Parathyroid adenoma (tissue), 2 donors: ENCODE measurements around the gene C2CD2.

Source experiments
- H2AFZ ChIP-seq: fragments of 300-600 bp; sonication (generic); one replicate; pipeline ENCODE4 v1.7.0; 2017; ENCODE audit warnings: antibody characterized with exemption, mild to moderate bottlenecking
- H3K27ac ChIP-seq: fragments of 300-600 bp; sonication (generic); one replicate; pipeline ENCODE4 v1.7.0; 2017
- H3K27me3 ChIP-seq: fragments of 300-600 bp; sonication (generic); one replicate; pipeline ENCODE4 v1.7.0; 2017; ENCODE audit warnings: low read length; ENCODE audit not compliant: control insufficient read depth, insufficient read depth
- H3K36me3 ChIP-seq: fragments of 300-600 bp; sonication (generic); one replicate; pipeline ENCODE4 v1.7.0; 2017; ENCODE audit warnings: low read length; ENCODE audit not compliant: control insufficient read depth, insufficient read depth
- H3K4me1 ChIP-seq: fragments of 300-600 bp; sonication (generic); one replicate; pipeline ENCODE4 v1.7.0; 2017; ENCODE audit warnings: control low read depth
- H3K4me2 ChIP-seq: fragments of 300-600 bp; sonication (generic); one replicate; pipeline ENCODE4 v1.7.0; 2017; ENCODE audit warnings: low read length
- H3K4me3 ChIP-seq: fragments of 300-600 bp; sonication (generic); one replicate; pipeline ENCODE4 v1.7.0; 2017; ENCODE audit warnings: low read depth, low read length
- H3K79me2 ChIP-seq: fragments of 300-600 bp; sonication (generic); one replicate; pipeline ENCODE4 v1.7.0; 2017; ENCODE audit warnings: control low read depth
- H3K9ac ChIP-seq: fragments of 300-600 bp; sonication (generic); one replicate; pipeline ENCODE4 v1.7.0; 2017; ENCODE audit warnings: mild to moderate bottlenecking
- H3K9me3 ChIP-seq: fragments of 300-600 bp; sonication (generic); one replicate; pipeline ENCODE4 v1.7.0; 2017; ENCODE audit warnings: low read length; ENCODE audit not compliant: control insufficient read depth
- TF ChIP-seq, protein P1 (sequence below): fragments of 300-600 bp; sonication (generic); IDR thresholded peaks from one replicate; pipeline ENCODE4 v1.7.0; 2017; ENCODE audit warnings: antibody characterized with exemption, mild to moderate bottlenecking
- donor health status: primary hyperparathyroidism.

The C2CD2 gene

DNA sequence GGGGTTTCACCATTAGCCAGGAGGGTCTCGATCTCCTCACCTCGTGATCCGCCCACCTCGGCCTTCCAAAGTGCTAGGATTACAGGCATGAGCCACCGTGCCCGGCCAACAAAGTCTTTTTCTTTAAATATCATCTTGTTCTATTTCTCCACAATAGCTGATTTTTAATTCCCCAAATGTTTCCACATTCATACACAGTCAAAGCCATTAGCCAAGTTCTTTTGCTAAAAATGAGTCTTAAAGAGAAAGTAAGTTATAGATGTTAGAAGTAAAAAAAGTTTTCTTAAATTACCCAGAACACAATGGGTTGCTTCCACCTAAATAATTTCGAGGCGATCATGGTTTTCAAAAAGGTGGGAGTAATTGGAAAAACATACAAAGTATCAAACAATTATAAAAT is 30.6 kb downstream of the C2CD2 start:
- no peaks in the 10 kb centered on the region for H3K9me3 ChIP-seq
- TF ChIP-seq, protein P1, sequence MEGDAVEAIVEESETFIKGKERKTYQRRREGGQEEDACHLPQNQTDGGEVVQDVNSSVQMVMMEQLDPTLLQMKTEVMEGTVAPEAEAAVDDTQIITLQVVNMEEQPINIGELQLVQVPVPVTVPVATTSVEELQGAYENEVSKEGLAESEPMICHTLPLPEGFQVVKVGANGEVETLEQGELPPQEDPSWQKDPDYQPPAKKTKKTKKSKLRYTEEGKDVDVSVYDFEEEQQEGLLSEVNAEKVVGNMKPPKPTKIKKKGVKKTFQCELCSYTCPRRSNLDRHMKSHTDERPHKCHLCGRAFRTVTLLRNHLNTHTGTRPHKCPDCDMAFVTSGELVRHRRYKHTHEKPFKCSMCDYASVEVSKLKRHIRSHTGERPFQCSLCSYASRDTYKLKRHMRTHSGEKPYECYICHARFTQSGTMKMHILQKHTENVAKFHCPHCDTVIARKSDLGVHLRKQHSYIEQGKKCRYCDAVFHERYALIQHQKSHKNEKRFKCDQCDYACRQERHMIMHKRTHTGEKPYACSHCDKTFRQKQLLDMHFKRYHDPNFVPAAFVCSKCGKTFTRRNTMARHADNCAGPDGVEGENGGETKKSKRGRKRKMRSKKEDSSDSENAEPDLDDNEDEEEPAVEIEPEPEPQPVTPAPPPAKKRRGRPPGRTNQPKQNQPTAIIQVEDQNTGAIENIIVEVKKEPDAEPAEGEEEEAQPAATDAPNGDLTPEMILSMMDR: no peak
- peaks cover 19% of the 10 kb centered on the region for H3K4me1 ChIP-seq
- H3K4me2 ChIP-seq: no peak overlapping the region
- peak overlapping the region; percentile 69 for H3K27ac ChIP-seq
- H3K4me3 ChIP-seq: no peak overlapping the region
- H3K27me3 ChIP-seq: no peaks in the 10 kb centered on the region
- H2AFZ ChIP-seq: no peak overlapping the region
- H3K36me3 ChIP-seq: no peaks in the 10 kb centered on the region
- peaks cover 12% of the 10 kb centered on the region for H3K79me2 ChIP-seq
- no peak overlapping the region for H3K9ac ChIP-seq

DNA sequence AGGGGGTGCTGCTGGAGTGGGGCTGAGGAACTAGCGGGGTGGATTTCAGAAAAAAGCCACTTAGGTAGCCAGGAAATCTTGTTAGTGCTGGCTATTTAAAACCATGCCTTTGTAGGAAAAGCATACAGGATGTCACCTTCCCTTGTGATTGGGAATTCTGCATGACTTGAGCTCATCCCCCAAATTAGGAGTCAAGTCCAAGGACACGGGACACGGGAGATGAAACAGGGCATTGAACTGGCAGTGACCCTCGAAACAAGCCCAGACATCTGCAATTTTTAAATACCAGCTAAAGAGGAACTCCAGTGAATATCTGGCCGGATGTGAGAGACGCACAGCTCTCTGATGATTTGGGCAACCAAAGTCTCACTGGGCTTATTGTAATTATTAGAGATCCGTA is 32.8 kb downstream of the C2CD2 start:
- Histone ChIP-seq H3K79me2 (peaks cover 10% of the 10 kb centered on the region), H3K36me3 (no peaks in the 10 kb centered on the region), H3K9ac (no peak overlapping the region), H3K4me3 (no peak overlapping the region), H3K9me3 (no peaks in the 10 kb centered on the region), H3K27ac (no peak overlapping the region), H3K4me2 (no peak overlapping the region), H3K27me3 (no peaks in the 10 kb centered on the region), H2AFZ (no peak overlapping the region), H3K4me1 (peaks cover 17% of the 10 kb centered on the region)
- TF ChIP-seq, protein P1: no peak

DNA sequence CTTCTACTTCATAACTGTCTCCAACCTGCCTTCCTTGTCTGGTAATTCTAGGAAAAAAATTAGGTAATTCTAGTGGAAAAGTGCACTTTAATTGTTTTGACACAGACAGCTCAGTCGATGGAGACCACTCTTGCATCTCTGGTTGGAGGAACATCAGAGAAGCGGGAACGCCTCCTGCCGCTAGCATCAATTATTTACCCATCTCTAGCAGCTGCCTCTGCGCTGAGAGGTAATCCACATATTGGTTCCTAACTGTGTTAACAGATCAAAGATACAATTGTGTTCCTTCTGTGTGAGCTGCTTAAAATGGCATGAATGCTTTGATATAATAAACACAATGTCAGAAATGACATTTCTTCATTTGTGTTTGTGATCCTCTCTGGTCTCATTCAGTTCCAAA is 33.3 kb downstream of the C2CD2 start:
- no peaks in the 10 kb centered on the region for H3K27me3 ChIP-seq
- H3K27ac ChIP-seq: no peak overlapping the region
- peaks cover 9% of the 10 kb centered on the region for H3K79me2 ChIP-seq
- no peak overlapping the region for H3K4me2 ChIP-seq
- H3K36me3 ChIP-seq: no peaks in the 10 kb centered on the region
- H3K4me1 ChIP-seq: peaks cover 13% of the 10 kb centered on the region
- H2AFZ ChIP-seq: no peak overlapping the region
- TF ChIP-seq, protein P1: no peak
- H3K9me3 ChIP-seq: no peaks in the 10 kb centered on the region
- H3K9ac ChIP-seq: no peak overlapping the region
- no peak overlapping the region for H3K4me3 ChIP-seq

DNA sequence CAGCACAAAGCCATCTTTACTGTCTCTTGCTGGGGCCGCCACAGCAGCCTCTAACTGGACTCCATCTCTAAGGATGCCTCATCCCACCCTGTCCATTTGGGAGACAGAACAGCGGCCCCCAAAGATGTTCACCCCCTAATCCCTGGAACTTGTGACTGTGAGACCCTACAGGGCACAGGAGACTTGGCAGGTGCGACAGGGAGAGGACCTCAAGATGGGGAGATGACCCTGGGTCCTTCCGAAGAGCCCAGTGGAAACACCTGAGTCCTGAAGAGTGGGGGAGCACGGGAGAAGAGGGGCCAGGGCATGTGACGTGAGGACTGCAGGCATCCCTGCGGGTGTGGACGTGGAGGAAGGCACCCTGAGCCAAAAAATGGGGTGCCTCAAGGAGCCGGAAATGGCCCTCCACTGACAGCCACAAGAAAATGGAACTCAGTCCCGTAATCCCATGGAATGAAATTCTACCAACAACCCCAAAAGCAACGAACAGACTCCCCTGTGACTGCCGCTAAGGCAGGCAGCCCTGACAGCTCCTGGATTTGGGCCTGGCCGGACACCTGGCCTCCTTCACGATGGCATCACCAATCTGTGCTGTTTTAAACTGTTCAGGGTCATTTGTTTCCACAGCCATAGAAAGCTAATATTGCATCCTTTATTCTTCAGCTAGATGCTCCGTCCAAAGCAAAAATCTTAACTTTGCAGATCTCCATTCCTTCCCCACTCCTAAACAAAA is 34.0 kb downstream of the C2CD2 start:
- H3K9ac ChIP-seq: no peak overlapping the region
- H3K4me3 ChIP-seq: no peak overlapping the region
- H3K79me2 ChIP-seq: peaks cover 4% of the 10 kb centered on the region
- H3K4me1 ChIP-seq: peaks cover 11% of the 10 kb centered on the region
- H2AFZ ChIP-seq: no peak overlapping the region
- H3K27ac ChIP-seq: no peak overlapping the region
- H3K9me3 ChIP-seq: no peaks in the 10 kb centered on the region
- TF ChIP-seq, protein P1: no peak
- no peaks in the 10 kb centered on the region for H3K27me3 ChIP-seq
- H3K36me3 ChIP-seq: no peaks in the 10 kb centered on the region
- no peak overlapping the region for H3K4me2 ChIP-seq
